H1 (cell line): ENCODE data around the gene IL9. TPM values are rescaled to one million over a fixed set of nuclear protein-coding genes. Genes with fewer than 3 reads are reported as not detected.

Experiments
- NANOG ChIP-seq: IDR thresholded peaks from 2 replicates; pipeline ENCODE4 v1.6.1; 2011; ENCODE audit warnings: low read length, low read depth, mild to moderate bottlenecking, inconsistent platforms; ENCODE audit not compliant: insufficient read depth, poor library complexity, severe bottlenecking
- NRF1 ChIP-seq: IDR thresholded peaks from 2 replicates; pipeline ENCODE4 v1.6.1; 2011; ENCODE audit warnings: mild to moderate bottlenecking, low read depth, low read length, improper control_type of control experiment
- RNF2 ChIP-seq: fragments of 200-900, 300-1000 bp; sonication (generic); IDR thresholded peaks from 2 replicates; pipeline ENCODE4 v1.7.1; 2016; ENCODE audit warnings: borderline replicate concordance, low read depth, mild to moderate bottlenecking, antibody characterized with exemption, low read length; ENCODE audit not compliant: poor library complexity, severe bottlenecking; ENCODE audit errors: missing control alignments
- SIRT6 ChIP-seq: IDR thresholded peaks from one replicate; pipeline ENCODE4 v1.7.1; 2012; ENCODE audit warnings: low read length, inconsistent platforms
- SIX5 ChIP-seq: IDR thresholded peaks from 2 replicates; pipeline ENCODE4 v1.6.1; 2011; ENCODE audit warnings: mild to moderate bottlenecking, low read depth, low read length
- SUZ12 ChIP-seq: fragments of 200-600 bp; sonication (generic); IDR thresholded peaks from 2 replicates; pipeline ENCODE4 v1.6.1; 2012; ENCODE audit warnings: mild to moderate bottlenecking, inconsistent platforms, low read length, moderate library complexity, mixed read lengths
- polyA plus RNA-seq, 7 experiments: library from polyadenylated mRNA; depleted of rRNA in 3 of 7; stranded (reverse) in 5 of 7; unstranded in 2 of 7; fragments of >200 nt in 5 of 7; fragments of 200-250 nt in 2 of 7; gene quantifications; 1 replicate in 5 of 7; 2 replicates in 1 of 7; 4 replicates in 1 of 7; pipeline versions ENCODE4 v1.2.1 to v1.2.3, GENCODE V29; 2011 to 2013; ENCODE audit warnings: missing spikeins in 2 of 7, mixed read lengths in 2 of 7
- total RNA-seq: library from RNA; stranded (reverse); fragmentation: NEBNext Ultra II Directional; extraction: Animal tissue kit (Norgen Biotek cat#: 25700); gene quantifications from 2 replicates; pipeline ENCODE4 v1.2.1, GENCODE V29; 2021
- TF ChIP-seq, protein P1 (sequence below): fragments of 300-600 bp; sonication (generic); IDR thresholded peaks from 2 replicates; pipeline ENCODE4 v1.7.1; 2012; ENCODE audit warnings: low read length, moderate library complexity, mild to moderate bottlenecking, inconsistent platforms; ENCODE audit not compliant: insufficient replicate concordance
- TF ChIP-seq, protein P2 (sequence below): IDR thresholded peaks from 2 replicates; pipeline ENCODE4 v1.6.1; 2012; ENCODE audit warnings: inconsistent platforms
- TF ChIP-seq, protein P3 (sequence below): IDR thresholded peaks from 2 replicates; pipeline ENCODE4 v1.6.1; 2011; ENCODE audit warnings: low read depth, mild to moderate bottlenecking, low read length; ENCODE audit not compliant: insufficient read depth

Gene IL9
- total and polyA plus RNA-seq, 2 of the 8 experiments (the other 6 are each of a cell fraction or from before 2014, with no cell fraction given): not detected

DNA sequence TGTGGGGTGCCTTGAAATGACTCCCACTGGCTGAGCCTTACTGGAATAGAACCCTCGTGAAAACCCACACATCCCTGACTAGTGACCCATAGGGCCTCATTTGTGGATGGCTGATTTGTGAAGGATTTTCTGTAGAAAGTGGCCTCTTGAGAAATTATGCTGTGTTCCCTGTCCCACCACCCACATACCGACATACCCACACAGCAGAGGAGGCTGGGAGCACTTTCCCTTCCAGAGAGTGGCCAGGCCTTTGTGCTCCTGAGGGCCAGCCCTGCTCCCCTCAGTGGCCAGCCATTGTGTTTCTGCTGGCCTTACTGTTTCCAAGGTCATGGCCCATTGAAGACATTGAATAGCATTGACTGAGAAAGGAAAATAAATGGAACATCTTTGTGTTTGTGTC, 29.6 kb downstream of the IL9 start (continued):
- TF ChIP-seq, protein P1, sequence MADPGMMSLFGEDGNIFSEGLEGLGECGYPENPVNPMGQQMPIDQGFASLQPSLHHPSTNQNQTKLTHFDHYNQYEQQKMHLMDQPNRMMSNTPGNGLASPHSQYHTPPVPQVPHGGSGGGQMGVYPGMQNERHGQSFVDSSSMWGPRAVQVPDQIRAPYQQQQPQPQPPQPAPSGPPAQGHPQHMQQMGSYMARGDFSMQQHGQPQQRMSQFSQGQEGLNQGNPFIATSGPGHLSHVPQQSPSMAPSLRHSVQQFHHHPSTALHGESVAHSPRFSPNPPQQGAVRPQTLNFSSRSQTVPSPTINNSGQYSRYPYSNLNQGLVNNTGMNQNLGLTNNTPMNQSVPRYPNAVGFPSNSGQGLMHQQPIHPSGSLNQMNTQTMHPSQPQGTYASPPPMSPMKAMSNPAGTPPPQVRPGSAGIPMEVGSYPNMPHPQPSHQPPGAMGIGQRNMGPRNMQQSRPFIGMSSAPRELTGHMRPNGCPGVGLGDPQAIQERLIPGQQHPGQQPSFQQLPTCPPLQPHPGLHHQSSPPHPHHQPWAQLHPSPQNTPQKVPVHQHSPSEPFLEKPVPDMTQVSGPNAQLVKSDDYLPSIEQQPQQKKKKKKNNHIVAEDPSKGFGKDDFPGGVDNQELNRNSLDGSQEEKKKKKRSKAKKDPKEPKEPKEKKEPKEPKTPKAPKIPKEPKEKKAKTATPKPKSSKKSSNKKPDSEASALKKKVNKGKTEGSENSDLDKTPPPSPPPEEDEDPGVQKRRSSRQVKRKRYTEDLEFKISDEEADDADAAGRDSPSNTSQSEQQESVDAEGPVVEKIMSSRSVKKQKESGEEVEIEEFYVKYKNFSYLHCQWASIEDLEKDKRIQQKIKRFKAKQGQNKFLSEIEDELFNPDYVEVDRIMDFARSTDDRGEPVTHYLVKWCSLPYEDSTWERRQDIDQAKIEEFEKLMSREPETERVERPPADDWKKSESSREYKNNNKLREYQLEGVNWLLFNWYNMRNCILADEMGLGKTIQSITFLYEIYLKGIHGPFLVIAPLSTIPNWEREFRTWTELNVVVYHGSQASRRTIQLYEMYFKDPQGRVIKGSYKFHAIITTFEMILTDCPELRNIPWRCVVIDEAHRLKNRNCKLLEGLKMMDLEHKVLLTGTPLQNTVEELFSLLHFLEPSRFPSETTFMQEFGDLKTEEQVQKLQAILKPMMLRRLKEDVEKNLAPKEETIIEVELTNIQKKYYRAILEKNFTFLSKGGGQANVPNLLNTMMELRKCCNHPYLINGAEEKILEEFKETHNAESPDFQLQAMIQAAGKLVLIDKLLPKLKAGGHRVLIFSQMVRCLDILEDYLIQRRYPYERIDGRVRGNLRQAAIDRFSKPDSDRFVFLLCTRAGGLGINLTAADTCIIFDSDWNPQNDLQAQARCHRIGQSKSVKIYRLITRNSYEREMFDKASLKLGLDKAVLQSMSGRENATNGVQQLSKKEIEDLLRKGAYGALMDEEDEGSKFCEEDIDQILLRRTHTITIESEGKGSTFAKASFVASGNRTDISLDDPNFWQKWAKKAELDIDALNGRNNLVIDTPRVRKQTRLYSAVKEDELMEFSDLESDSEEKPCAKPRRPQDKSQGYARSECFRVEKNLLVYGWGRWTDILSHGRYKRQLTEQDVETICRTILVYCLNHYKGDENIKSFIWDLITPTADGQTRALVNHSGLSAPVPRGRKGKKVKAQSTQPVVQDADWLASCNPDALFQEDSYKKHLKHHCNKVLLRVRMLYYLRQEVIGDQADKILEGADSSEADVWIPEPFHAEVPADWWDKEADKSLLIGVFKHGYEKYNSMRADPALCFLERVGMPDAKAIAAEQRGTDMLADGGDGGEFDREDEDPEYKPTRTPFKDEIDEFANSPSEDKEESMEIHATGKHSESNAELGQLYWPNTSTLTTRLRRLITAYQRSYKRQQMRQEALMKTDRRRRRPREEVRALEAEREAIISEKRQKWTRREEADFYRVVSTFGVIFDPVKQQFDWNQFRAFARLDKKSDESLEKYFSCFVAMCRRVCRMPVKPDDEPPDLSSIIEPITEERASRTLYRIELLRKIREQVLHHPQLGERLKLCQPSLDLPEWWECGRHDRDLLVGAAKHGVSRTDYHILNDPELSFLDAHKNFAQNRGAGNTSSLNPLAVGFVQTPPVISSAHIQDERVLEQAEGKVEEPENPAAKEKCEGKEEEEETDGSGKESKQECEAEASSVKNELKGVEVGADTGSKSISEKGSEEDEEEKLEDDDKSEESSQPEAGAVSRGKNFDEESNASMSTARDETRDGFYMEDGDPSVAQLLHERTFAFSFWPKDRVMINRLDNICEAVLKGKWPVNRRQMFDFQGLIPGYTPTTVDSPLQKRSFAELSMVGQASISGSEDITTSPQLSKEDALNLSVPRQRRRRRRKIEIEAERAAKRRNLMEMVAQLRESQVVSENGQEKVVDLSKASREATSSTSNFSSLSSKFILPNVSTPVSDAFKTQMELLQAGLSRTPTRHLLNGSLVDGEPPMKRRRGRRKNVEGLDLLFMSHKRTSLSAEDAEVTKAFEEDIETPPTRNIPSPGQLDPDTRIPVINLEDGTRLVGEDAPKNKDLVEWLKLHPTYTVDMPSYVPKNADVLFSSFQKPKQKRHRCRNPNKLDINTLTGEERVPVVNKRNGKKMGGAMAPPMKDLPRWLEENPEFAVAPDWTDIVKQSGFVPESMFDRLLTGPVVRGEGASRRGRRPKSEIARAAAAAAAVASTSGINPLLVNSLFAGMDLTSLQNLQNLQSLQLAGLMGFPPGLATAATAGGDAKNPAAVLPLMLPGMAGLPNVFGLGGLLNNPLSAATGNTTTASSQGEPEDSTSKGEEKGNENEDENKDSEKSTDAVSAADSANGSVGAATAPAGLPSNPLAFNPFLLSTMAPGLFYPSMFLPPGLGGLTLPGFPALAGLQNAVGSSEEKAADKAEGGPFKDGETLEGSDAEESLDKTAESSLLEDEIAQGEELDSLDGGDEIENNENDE: no peak
- no peak for TF ChIP-seq RNF2
- no peak for TF ChIP-seq SIX5
- TF ChIP-seq NRF1: no peak
- no peak for TF ChIP-seq SUZ12
- no peak for TF ChIP-seq NANOG
- TF ChIP-seq, protein P2, sequence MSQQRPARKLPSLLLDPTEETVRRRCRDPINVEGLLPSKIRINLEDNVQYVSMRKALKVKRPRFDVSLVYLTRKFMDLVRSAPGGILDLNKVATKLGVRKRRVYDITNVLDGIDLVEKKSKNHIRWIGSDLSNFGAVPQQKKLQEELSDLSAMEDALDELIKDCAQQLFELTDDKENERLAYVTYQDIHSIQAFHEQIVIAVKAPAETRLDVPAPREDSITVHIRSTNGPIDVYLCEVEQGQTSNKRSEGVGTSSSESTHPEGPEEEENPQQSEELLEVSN: no peak
- TF ChIP-seq, protein P3, sequence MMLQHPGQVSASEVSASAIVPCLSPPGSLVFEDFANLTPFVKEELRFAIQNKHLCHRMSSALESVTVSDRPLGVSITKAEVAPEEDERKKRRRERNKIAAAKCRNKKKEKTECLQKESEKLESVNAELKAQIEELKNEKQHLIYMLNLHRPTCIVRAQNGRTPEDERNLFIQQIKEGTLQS: no peak
- TF ChIP-seq SIRT6: no peak
